OCI-LY1 (cell line): ENCODE data around the gene MPG.

Experiments used
- EZH2 ChIP-seq: fragments of 200-600 bp; sonication (generic), shearing (Covaris generic); IDR thresholded peaks from 2 replicates; pipeline ENCODE4 v1.8.0; 2017; ENCODE audit warnings: borderline replicate concordance, mixed run types, mild to moderate bottlenecking, antibody characterized with exemption, low read length, moderate library complexity, mixed read lengths
- TF ChIP-seq, protein P1 (sequence below): fragments of 200-600 bp; sonication (generic), shearing (Covaris generic); IDR thresholded peaks from 2 replicates; pipeline ENCODE4 v1.5.1; 2017; ENCODE audit warnings: mild to moderate bottlenecking, antibody characterized with exemption, low read length, moderate library complexity, mixed read lengths

GRCh38 chr16:119835-120491 is 41.9 kb downstream of the MPG start:
- TF ChIP-seq EZH2: no peak
- TF ChIP-seq, protein P1, sequence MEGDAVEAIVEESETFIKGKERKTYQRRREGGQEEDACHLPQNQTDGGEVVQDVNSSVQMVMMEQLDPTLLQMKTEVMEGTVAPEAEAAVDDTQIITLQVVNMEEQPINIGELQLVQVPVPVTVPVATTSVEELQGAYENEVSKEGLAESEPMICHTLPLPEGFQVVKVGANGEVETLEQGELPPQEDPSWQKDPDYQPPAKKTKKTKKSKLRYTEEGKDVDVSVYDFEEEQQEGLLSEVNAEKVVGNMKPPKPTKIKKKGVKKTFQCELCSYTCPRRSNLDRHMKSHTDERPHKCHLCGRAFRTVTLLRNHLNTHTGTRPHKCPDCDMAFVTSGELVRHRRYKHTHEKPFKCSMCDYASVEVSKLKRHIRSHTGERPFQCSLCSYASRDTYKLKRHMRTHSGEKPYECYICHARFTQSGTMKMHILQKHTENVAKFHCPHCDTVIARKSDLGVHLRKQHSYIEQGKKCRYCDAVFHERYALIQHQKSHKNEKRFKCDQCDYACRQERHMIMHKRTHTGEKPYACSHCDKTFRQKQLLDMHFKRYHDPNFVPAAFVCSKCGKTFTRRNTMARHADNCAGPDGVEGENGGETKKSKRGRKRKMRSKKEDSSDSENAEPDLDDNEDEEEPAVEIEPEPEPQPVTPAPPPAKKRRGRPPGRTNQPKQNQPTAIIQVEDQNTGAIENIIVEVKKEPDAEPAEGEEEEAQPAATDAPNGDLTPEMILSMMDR: no peak
